Measurements from ENCODE around the gene ALCAM. TPM values are rescaled to one million over a fixed set of nuclear protein-coding genes. Genes with fewer than 3 reads are reported as not detected.
A peak's percentile ranks its signal among the peaks of the same experiment; 100 is the strongest.

ALCAM gene
- total RNA-seq, 1 experiment from 2014 or later = 104 TPM

- DNase-seq (ENCODE audit: low read depth) = peak; percentile 25
These were observed 161.2 kb downstream of the ALCAM start for GRCh38 chr3:105527949-105528348.

- DNase-seq (ENCODE audit: low read depth) = no peak
These were observed 162.2 kb downstream of the ALCAM start for GRCh38 chr3:105528955-105529354.

- no peak for DNase-seq (ENCODE audit: low read depth)
These were observed 162.7 kb downstream of the ALCAM start for GRCh38 chr3:105529456-105529855.

- DNase-seq (ENCODE audit: low read depth) = no peak
These were observed 165.5 kb downstream of the ALCAM start for GRCh38 chr3:105532251-105532650.

- DNase-seq (ENCODE audit: low read depth) = no peak
These were observed 167.3 kb downstream of the ALCAM start for GRCh38 chr3:105533960-105534359.

DNA sequence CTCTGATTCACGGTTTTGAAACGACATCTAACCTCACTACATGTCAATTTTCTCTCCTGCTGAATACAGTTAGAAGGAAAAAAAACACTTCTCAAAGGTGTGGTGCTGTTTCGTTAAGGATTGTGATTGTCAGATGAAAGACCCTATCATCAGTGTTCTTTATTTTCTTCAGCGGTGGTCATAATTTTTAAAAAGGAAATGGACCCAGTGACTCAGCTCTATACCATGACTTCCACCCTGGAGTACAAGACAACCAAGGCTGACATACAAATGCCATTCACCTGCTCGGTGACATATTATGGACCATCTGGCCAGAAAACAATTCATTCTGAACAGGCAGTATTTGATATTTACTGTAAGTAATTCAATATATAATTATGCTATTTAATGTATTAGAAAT is 167.8 kb downstream of the ALCAM start:
- DNase-seq (ENCODE audit: low read depth) = no peak

DNA sequence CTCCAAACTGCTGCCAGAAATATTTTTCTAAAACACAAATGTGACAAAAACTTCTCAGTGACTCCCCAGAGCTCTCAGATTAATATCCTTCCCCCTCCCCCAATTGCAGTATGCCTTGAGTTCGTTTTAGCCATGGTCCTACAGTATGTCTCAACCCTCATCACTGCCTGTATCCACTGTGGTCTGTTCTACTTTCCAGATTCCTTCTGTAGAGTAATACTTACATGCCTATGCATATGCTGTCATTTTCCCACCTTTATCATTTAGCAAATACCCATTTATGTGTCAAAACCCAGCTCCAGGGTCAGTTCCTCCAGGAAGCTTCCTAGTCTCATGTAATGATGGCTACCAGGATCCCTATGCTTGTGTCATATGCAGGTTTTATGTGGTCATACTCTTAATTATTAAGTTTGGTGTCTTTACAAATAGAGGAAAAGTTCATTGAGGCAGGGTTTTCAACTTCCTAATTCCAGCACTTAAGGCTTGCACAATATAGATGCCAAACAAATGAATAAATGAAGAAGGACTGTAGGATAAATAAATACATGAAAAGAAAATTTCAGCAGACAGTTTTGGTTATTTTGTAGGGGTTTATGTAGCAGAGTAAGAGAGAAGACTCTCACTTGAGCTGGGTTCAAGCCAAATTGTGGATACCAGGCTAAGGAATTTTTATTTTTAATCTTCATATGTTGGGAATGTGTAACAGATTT is 170.8 kb downstream of the ALCAM start:
- no peak for DNase-seq (ENCODE audit: low read depth)

DNA sequence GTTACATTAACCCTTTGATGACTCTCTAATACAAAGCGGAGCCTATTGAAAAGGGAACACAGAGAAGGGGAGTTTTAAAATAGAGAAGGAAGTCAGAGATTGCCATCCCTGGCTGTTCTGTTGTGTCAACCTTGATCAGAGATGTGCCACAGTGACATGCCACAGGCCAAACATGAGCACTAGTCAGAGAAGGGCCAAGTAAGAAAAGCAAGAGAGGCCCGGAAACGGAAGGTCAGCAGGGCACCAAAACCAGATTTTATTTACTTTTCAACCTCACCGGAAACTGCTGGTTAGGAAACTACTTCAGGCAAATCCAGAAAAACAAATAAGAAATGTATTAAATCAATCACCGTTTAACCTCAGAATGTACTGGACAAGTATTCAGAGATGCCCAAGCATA is 171.8 kb downstream of the ALCAM start:
- DNase-seq (ENCODE audit: low read depth) = no peak

- no peak for DNase-seq (ENCODE audit: low read depth)
These were observed 173.2 kb downstream of the ALCAM start for GRCh38 chr3:105539897-105540296.

GRCh38 chr3:105542282-105543019 is 175.7 kb downstream of the ALCAM start:
- DNase-seq (ENCODE audit: low read depth) = no peak

DNA sequence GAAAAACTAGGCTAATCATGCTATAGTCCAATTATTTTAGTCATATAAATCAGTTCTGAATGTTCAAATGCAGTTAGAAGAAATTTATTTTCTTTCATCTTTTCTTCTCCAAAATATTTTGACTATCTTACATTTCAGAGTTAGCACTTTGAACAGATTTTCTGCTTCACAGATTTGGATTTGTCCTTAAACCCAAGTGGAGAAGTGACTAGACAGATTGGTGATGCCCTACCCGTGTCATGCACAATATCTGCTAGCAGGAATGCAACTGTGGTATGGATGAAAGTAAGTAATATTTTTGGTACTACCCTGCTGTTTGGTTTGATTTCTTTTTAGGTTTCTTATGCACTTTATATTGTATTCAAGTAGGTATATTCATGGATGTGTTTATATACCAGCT is 178.3 kb downstream of the ALCAM start:
- no peak for DNase-seq (ENCODE audit: low read depth)

GRCh38 chr3:105553851-105554250 is 187.1 kb downstream of the ALCAM start:
- peak; percentile 4 for DNase-seq (ENCODE audit: low read depth)

DNA sequence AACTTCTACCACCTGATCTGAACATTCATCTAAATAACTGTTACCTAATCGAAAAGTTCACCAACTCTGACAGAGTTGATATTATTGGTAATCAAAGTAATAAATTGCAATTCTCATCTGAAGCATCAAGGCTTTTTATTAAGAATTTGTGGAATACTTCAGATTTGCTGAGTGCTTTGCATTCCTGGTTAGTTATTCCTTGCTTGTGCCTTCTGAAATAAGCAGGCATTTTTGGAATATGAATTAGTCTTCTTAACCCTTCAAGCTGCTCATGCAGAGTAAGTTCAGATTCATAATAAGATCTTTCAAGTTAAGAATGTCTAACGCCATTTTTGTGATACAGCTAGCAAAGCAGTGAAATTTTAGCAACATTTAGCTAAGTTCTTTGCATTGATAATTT is 188.5 kb downstream of the ALCAM start:
- no peak for DNase-seq (ENCODE audit: low read depth)

DNA sequence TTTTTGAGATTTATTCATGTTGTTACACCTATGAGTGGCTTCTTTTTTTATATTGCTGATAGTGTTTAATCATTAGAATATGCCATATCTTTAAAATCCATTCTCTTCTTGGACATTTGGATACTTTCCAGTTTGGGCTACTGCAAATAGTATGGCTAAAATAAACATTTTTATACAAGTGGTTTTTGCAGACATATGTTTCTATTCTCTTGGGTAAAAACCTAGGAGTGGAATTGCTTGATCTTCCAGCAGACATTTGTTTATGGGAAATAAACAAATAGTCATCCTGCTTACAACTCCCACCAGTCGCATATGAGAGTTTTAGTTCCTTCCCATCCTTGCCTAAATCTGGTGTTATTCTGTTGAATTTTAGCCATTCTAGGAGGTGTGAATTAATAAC is 193.1 kb downstream of the ALCAM start:
- no peak for DNase-seq (ENCODE audit: low read depth)

GRCh38 chr3:105561876-105562275 is 195.2 kb downstream of the ALCAM start:
- no peak for DNase-seq (ENCODE audit: low read depth)

DNA sequence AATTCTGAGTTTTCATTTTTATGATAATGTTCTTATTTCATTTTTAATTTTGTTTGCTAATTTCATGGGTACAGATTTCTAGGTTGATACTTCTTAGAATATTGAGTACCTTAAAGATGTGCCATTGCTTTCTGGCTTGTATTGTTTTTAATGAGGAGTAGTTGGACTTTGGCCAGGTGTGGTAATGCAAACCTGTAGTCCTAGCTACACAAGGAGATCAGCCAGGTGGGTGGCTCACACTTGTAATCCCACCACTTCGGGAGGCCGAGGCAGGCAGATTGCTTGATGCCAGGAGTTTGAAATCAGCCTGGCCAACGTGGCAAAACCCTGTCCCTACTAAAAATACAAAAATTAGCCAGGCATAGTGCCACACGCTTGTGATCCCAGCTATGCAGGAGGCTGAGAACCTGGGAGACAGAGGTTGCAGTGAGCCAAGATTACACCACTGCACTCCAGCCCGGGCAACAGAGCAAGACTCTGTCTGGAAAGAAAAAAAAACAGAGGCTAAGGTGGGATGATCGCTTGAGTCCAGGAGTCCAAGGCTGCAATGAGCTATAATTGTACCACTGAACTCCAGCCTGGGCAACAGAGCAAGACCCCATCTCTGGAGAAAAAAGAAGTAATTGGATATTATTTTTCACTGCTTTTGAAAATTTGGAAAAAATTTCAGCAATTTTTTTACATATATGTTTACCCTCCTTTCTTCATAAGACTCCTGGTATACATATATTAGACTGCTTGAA is 198.0 kb downstream of the ALCAM start:
- DNase-seq (ENCODE audit: low read depth) = no peak

- DNase-seq (ENCODE audit: low read depth) = no peak
These were observed 204.3 kb downstream of the ALCAM start for GRCh38 chr3:105571005-105571404.

DNA sequence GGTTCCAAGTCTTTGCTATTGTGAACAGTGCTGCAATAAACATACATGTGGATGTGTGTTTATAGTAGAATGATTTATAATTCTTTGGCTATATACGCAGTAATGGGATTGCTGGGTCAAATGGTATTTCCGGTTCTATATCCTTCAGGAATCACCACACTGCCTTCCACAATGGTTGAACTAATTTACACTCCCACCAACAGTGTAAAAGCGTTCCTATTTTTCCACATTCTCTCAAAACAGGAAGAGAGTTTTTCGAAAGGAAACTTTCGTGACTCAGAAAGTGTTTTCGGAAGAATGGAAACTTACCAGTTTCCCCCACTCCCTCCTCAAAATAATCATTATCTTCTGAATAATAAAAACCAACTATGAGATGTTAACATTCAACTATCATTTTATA is 205.8 kb downstream of the ALCAM start:
- no peak for DNase-seq (ENCODE audit: low read depth)

- no peak for DNase-seq (ENCODE audit: low read depth)
These were observed 212.7 kb downstream of the ALCAM start for GRCh38 chr3:105579439-105579838.

DNA sequence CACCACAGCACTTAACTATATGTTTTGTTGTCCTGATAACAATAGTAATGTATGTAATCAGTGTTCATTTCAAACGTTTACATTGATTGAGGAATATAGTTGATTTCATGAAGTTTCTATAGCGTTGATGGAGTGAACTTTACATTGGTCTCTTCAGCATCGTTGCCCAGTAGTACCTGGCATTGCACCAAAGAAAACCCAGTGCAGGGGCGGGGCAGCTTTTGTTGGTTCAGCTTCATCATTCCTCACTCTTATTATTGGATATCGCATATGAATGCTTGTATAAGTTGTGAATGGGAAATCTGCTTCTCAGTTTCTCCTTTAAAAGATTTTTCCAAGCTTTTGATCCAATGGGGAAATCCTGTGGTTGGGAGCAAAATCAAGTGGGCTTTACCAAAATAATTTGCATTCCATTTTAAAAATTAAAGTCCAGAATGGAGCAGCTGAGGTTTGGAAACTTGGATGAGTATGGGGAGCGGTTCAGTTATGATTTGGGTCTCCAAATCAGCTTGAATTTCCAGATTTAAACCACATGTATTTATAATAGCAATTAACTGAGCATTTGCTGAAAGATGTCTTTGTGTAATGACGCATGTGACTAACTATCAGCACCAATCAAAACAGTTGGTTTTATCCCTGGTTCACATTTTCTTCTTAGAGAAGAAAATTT is 213.7 kb downstream of the ALCAM start:
- no peak for DNase-seq (ENCODE audit: low read depth)

GRCh38 chr3:105582015-105582414 is 215.3 kb downstream of the ALCAM start:
- no peak for DNase-seq (ENCODE audit: low read depth)

Measured in RPMI7951 (cell line).